Astrocyte (in vitro differentiated cells and primary cell): Measurements from ENCODE around the gene SMTNL2.

Experiments used
- EZH2 ChIP-seq: IDR thresholded peaks from 2 replicates; pipeline ENCODE4 v1.6.1; 2012; ENCODE audit warnings: mild to moderate bottlenecking, low read length, inconsistent platforms; ENCODE audit not compliant: insufficient read depth
- TF ChIP-seq, protein P1 (sequence below): IDR thresholded peaks from 2 replicates; pipeline ENCODE4 v1.5.1; 2011; ENCODE audit warnings: low read depth, mild to moderate bottlenecking, inconsistent platforms, low read length, moderate library complexity; ENCODE audit not compliant: insufficient read depth

DNA sequence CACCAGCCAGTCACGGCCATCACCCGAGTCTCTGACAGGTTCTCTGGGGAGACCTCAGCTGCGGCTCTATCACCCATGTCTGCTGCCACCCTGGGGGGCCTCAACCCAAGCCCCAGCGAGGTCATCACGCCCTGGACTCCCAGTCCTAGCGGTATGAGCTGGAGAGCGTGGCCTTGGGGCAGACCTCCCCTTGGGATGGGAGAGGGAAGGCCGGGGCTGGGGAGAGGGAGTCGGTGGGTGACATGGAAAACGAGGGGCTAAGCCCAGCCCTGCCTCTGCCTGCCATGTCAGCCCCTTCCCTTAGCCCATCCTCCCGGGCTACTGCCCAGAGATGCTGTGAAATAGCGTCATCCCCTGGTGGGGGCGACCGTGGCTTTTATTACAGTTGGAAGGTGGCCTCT, 8.7 kb downstream of the SMTNL2 start:
- TF ChIP-seq, protein P1, sequence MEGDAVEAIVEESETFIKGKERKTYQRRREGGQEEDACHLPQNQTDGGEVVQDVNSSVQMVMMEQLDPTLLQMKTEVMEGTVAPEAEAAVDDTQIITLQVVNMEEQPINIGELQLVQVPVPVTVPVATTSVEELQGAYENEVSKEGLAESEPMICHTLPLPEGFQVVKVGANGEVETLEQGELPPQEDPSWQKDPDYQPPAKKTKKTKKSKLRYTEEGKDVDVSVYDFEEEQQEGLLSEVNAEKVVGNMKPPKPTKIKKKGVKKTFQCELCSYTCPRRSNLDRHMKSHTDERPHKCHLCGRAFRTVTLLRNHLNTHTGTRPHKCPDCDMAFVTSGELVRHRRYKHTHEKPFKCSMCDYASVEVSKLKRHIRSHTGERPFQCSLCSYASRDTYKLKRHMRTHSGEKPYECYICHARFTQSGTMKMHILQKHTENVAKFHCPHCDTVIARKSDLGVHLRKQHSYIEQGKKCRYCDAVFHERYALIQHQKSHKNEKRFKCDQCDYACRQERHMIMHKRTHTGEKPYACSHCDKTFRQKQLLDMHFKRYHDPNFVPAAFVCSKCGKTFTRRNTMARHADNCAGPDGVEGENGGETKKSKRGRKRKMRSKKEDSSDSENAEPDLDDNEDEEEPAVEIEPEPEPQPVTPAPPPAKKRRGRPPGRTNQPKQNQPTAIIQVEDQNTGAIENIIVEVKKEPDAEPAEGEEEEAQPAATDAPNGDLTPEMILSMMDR: no peak
- no peak for TF ChIP-seq EZH2
